Lower leg skin (tissue), 3 donors: ENCODE data around the gene SHLD2.
"Not testable (repeated sequence)": the region's sequence is repeated elsewhere in the genome, so short reads cannot be mapped to it uniquely, and the experiment has no call there.

Experiments
- POLR2A ChIP-seq, 2 donors: fragments of 450-650 bp; IDR thresholded peaks; one replicate each; pipeline ENCODE4 v1.6.1; 2016 to 2017; ENCODE audit warnings: antibody characterized with exemption in 2 of 2, mild to moderate bottlenecking in 1 of 2, moderate library complexity in 1 of 2
- TF ChIP-seq, protein P1 (sequence below), 3 donors: fragments of 450-650 bp; IDR thresholded peaks; one replicate each; pipeline ENCODE4 v1.5.1; 2016; ENCODE audit warnings: antibody characterized with exemption in 3 of 3, mild to moderate bottlenecking in 3 of 3, moderate library complexity in 2 of 3

DNA sequence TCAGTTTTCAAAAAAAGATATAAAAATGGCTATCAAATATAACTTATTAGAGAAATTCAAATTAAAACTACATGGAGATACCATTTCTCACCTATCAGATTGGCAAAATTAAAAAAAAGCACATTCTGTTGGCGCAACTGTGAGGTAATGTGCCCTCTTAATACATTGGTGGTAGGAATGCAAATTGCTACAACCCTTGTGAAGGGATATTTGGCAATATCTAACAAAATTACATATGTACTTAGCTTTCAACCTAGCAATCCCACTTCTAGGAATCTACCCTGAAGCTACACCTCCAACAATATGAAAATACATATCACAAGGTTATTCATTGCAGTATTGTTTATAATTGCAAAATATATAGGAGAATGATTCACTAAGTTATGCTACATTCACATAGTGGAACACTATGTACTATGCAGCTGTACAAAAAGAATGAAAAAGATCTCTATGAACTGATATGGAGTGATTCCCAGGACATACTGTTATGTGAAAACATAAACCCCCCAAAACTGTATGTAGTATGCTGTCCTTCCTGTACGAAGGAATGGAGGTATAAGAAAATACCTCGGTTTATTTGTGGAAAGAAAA, 67.8 kb downstream of the SHLD2 start:
- TF ChIP-seq POLR2A (IDR thresholded peaks at IDR 0.05), result not testable (repeated sequence)
- TF ChIP-seq, protein P1, sequence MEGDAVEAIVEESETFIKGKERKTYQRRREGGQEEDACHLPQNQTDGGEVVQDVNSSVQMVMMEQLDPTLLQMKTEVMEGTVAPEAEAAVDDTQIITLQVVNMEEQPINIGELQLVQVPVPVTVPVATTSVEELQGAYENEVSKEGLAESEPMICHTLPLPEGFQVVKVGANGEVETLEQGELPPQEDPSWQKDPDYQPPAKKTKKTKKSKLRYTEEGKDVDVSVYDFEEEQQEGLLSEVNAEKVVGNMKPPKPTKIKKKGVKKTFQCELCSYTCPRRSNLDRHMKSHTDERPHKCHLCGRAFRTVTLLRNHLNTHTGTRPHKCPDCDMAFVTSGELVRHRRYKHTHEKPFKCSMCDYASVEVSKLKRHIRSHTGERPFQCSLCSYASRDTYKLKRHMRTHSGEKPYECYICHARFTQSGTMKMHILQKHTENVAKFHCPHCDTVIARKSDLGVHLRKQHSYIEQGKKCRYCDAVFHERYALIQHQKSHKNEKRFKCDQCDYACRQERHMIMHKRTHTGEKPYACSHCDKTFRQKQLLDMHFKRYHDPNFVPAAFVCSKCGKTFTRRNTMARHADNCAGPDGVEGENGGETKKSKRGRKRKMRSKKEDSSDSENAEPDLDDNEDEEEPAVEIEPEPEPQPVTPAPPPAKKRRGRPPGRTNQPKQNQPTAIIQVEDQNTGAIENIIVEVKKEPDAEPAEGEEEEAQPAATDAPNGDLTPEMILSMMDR (IDR thresholded peaks at IDR 0.05), result not testable (repeated sequence)
